DMS53 treated with DMSO at 0.1 percent for 48 hours (cell line): Measurements from ENCODE around the gene MYG1.
"Not testable (repeated sequence)": the region's sequence is repeated elsewhere in the genome, so short reads cannot be mapped to it uniquely, and the experiment has no call there.

Experiments used
- DNase-seq: peaks from one replicate; lab custom pipeline; 2025; ENCODE audit not compliant: unreplicated experiment; lab: John Stamatoyannopoulos, UW

Gene MYG1

DNA sequence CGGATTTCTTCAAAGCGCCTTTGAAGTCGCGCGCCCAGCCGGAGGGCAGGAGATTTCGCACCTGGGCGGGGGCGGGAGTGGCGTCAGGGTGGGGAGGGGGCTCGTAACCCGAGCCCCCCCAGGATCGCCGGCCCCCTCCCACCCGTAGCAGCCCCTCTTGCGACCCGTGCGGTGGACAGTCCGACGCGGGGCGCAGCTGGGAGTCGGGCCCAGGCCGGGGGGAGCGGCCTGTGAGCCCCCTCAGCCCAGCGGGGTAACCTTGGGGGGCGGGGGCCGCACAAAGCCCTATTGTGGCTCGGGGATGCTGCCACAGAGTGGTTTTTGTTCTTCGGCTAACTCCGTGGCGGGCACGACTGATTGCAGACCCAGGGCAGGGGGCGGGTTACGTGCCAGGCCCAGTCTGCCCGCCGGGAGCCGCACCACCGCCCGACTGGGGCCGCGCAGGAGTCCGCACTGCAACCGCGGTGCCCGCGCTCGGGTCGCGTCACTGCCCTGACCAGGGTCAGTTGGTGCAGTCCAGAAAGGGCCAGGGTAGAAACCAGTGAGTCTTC is 26.1 kb downstream of the MYG1 start:
- DNase-seq, result no peak

DNA sequence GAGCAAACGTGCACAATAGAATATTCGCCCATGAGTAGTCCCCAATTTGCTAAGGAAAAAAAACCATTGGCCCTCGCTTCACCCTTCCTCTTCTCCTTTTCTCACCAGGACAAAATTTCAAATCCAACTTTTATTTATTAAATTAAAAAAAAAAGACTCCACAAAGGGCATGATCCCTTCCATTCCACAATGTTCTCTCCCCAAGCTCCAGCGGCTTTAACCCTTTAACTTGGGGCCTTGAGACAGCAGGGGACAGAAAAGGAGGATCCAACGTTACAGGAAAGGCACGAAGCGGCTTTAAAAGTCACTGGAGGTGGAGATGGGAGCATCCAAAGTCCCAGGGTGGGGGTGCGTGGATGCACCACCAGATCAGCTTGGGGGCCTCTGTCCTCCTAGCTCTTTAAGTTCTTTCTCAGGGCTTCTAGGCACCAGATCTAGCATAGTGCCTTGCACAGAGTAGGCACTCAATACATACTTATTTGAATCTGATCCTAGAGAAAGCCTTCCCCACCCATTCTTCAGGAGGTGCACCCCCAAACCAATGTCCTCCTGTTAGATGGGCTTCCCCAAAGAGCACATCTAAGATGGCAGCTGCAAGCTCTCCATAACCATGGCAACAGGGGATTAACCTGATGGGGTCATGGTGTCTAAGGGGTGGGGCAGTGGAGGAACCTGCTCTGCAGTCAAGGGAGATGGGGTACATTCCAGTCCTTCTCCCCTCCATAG is 27.1 kb downstream of the MYG1 start:
- DNase-seq, result no peak

DNA sequence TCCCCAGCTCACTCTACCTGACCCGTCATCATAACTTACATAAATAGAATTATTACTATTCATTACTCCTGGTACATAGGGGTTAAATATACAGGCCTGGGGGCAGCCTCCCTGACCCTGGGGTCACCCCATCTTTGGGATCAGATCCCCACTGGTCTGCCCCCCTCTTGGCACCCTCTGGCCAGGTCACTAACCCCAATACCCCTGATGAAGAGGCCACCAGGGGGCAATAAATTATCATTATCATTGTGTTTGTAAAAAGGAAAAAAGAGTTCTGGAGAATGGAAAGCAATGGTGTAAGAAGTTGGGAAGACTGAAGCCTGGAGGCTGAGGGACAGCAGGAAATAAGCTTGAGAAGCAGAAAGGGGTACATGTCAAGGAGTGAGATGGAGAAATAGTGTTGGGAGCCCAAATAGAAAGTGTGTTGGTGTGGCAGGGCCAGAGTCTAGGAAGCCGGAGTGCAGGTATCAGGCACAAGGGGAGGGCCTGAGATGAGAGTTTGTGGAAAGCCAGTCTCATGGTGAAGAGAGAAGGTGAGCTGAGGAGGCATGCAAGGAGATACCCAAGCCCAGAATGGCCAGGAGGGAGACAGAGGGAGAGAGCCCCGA is 28.0 kb downstream of the MYG1 start:
- DNase-seq, result peak; percentile 12

DNA sequence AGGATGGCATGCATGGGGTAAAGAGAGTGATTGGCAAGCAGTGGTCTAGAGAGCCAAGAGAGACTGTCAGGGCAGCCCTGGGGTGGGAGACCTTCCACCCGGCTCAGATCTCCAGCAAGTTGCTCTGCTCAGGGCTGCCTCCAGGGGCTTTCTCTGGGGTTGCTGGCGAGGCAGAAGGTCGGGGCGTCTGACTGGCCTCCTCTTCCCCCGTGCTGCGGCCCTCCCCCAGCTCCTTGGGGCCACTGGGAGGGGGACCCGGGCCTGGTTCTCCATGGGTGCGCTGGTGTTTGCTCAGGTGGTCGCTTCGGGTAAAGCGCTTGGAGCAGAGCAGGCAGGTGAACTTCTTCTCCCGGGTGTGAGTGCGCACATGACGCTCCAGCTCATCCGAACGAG is 28.5 kb downstream of the MYG1 start:
- no peak for DNase-seq

DNA sequence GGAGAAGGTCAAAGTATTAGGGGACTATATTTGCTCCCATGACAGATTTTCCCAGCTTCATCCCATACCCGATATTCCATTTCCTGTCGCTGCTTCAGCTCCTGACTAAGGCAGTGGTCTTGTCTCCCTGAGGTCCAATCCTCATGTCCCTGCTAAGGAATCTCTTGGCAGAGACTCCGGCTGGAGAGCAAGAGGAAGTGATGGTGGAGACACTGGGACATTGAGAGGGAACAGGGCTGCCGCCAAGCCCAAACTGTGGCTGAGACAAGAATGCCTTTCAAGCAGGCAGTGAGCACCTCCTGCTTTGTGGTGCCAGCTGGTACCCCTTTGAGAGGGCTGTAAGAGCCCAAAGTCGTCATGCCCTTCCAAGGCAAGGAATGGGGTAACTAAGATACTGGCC is 31.2 kb downstream of the MYG1 start:
- DNase-seq, result no peak

DNA sequence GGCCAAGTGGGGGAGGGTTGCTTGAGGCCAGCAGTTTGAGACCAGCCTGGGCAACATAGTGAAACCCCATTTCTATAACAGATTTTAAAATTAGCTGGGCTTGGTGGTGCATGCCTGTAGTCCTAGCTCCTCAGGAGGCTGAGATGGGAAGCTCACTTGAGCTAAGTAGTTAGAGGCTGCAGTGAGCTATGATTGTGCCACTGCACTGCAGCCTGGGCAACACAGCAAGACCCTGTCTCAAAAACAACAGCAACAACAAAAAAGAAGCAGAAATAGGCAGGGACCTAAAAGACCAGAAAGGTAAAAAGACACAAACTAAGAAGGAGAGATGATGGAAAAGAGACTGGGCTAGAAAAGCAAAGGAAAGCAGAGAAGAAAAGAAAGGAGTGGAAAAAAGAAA is 32.8 kb downstream of the MYG1 start:
- not testable (repeated sequence) for DNase-seq

DNA sequence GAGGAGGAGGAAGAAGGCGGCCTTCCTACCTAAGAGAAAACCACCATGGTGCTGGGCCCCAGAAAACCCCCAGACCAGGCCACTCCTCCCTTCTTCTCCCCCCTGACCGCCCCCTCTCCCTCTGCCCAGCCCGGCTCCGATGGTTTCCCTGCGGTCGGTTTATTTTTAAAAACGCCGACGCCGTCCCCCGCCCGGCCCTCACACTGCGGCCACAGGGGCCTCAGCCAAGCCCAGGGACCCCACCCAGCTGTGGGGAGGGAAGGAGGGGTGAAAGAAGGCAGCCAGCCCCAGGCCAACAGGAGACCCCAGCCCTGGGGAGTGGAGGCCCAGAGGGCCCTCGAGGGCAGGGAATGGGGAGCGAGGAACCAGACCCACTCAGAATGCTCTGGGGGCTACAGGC is 33.2 kb downstream of the MYG1 start:
- DNase-seq, result no peak

DNA sequence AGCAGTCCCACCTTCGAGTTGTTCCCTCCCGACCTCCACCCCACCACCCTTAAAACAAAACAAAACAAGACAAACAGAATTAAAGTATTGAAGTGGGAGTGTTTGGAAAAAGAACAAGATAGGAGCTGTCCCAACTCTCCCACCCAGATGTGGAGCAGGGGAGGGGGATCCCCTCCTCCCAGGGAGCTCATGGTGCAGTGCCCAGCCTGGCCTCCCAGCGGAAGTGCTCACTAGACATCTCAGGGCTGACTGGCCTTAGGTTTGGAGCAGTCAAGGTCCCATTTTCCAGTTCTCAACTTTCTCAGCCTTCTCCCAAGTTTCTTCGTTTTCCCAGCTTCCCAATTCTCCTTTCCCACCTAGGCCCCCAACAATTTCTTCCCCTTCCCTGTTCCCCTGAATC is 33.8 kb downstream of the MYG1 start:
- DNase-seq, result no peak

DNA sequence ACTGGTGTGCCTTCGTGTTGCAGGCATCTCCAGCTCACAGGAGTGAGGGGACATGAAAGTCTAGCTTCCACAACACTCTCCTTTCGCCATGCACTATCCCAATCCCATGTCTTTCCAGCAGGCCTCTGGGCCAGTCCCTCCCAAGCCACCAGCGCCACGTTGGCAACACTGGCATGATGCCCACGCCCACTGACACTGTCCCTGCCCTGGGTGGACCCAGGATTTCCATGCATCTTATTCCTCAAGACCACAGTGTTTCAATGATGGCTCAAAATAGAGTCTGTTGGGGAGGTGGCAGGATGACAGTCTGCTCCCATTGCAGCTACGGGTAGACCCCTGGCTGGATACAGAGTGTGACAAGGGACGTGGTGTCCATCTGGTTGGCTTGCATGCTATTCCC is 34.4 kb downstream of the MYG1 start:
- no peak for DNase-seq

DNA sequence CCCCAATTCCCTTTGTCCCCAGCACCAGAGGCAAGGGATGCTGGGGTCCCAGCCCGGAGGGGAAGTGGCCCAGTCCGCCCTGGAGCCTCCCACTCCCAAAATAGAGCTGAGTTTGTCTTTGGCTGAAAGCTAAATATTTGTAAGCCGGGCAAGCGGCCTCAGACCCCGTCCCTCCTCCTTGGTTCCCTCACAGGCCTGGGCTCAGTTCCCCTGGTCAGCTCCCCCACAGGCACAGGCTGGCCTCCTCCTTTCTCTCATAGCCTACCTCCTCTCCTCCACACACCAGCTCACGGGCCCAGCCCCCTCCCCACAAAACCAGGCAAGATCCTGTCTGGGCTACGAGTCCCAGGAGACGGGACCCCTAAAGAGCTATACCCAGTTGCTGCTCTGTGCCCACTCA is 35.3 kb downstream of the MYG1 start:
- DNase-seq, result no peak

DNA sequence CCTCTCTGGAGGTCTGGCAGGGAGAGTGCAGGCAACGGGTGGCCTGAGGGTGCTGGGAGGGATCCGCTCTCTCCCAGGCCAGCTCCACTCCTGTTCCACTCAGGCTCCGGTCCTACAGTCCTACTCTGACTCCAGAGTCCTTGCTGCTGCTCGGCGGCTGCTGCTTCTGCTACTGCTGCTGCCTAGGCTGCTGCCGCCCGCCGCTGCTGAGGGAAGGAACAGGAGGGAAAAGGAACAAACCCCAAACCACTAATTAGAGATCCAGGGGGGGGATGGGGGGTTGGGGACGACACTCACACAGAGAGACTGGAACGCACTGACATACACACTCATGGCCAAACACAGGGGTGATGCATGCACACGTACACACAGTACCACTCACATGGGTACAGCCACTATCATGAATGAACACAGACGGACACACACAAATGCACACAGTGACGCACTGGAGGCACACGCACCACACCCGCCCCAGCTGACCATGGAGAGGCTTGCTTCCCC is 36.7 kb downstream of the MYG1 start, which contains the start of gene SP7:
TSS of gene SP7 (minus strand) at position 174 of the 501 bp plus-strand sequence. CDS start 708 bp downstream, outside the sequence.
- DNase-seq, result no peak

DNA sequence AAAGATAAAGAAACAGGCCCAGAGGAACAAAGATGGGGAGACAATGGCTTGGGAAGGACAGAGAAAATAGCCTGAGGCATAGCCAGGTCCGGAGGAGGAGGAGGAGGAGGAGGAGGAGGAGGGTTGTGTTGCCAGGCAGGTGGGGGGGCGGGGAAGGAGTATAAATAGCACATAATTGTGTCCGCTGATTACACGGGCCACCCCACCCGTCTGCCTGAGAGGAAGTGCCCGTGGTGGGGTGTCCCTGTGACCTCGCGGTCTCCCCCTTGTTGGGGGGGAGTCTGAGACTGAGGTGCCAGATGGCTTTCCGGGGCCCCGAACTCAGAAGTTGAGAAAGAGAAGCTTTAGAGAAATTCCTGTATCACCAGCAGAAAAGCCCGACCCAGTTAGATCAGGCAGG is 38.5 kb downstream of the MYG1 start:
- DNase-seq, result no peak

DNA sequence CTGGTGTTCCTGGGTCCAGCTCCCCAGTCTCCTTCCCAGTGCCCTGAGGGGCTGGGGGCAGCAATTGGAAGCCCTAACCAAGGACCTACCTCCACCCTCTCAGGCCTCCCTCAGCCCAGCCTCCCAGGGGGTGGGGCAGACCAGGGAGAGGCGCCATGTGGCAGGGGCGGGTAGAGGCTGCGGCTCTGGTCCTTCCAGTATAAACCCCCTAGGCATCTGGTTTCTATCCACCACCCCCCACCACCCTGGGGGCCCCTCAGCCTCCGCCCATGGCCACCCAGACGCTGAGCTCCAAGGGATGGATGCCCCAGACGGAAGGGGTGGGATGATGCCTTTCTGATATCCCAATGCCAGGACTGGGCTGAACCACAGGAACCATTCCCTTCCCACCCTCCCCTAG is 39.4 kb downstream of the MYG1 start:
- no peak for DNase-seq

DNA sequence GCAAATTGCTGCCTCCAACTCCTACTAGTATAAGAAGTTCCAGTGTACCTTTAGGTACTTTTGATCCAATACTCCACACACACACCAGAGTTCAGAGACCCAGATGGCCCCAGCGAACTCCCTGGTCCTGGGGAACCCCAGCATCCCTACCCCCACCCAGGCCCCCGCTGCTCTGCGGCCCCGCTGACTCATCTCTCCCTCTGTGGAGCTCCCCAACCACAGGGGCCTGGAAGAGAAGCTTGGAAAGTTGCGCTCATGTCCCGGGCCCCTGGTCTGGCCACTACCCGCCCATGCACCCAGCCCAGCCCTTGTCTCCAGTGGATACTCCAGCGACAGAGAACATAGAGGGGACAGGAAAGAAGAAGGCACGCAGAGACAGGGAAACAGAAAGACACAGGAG is 40.9 kb downstream of the MYG1 start:
- DNase-seq, result no peak

DNA sequence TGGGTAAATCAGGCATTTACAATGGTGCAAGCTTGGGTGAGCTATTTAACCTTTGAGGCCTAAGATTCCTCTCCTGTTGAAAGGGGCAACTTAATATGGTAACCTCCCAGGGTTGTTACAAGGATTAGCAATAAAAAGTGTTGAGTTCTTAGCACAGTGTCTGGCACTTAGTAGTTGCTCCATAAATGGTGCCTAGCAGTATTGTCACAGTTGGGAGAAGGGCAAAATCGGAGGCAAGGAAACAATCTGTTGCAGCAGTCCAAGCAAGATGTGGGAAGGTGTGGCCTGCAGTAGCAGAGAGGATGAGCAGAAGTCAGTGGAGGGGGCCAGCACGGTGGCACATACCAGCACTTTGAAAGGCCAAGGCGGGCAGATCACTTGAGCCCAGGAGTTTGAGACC is 44.0 kb downstream of the MYG1 start:
- no peak for DNase-seq

DNA sequence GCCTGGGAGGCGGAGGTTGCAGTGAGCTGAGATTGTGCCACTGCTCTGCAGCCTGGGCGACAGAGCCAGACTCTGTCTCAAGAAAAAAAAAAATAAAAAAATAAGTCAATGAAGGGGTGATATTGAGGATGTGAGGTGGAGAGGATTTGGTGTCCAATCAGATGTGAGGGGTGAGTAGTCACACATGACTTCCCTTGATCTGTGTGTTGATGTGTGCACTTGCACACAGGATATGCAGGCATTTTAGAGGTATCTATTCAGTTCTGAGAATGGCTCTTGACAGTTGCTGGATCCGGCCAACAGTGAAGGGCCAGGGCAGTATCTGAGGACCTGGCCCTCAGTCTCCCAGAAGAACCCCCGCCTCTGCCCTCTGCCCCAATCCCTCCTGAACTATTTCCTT is 44.5 kb downstream of the MYG1 start:
- DNase-seq, result no peak

DNA sequence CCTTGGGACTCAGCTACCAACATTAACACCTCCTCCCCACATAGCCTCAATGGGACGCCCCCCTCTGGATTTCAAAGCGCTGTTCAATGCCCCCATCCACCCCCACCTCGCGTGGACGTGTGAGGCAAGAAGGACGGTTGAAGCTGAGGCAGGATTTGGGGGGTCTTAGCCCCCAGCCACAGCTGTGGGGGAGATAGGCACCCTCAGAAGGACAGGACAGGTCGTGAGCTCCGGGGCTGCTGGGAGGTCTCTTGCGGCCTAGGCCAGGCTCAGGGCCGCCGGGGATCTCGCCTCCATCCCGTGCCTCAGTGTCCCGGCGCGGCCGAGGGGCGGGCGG is 45.0 kb downstream of the MYG1 start:
- no peak for DNase-seq

DNA sequence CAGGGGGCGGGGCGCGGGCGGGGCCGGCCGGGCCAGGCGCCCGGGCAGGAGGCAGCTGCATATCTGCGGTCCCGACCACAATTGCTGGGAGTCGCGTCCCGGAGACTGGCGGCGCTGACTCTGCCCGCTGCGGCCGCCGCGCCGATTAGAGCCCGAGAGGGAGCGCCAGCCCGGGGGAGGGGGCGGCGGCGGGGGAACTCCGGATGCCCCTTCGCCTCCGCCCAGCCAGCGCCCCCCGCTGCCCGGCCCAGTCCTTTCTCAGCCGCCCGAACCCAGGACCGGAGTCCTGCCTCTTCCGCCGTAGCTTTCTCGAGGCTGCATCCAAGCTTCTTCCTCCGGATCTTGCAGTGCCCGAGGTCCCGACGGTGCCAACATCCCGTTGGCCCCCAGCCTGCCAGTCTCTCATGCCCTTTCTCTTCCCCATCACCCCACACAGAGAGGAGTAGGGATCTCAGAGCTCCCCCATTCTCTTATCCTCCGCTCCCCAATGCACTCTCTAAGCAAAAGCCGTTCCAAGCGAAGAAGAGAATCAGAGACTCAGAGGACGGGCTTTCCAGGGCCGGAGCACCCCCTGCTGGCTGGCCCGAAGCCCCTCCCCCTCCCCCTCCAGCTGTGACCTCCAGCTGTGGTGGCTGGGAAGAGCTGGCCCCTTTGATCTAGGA is 45.5 kb downstream of the MYG1 start:
- DNase-seq, result peak; percentile 37

DNA sequence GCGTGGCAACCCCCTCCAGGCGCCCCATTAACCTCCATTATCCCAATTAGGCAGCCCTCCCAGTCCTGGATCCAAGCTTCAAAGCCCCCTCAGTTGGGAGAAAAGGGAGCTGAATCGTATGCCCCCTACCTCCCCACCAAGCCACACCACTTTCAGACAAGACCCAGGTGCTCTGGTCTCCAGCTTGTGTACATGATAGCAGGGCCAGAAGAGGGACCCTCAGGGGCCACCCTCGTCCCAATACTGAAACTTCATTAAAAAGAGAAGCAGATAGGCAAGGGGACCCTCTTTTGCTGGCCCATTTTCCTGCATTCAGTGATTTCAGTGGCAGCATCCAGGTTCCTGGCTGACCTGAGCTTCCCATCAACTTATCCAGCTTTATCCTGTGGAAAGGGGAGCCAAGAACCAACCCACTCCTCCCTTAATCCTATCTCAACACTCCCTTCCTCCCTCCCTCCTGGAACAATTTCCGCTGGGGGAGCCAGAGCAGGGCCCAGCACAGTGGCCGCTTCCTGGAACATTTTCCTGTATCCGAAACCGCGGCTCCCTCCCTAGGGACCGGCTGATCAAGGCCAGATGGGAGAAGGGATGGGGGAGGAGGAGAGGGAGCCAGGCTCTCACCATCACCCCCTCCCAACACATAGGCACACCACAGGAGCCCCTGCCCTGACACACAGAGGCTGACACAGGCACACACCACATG is 46.1 kb downstream of the MYG1 start:
- DNase-seq, result no peak

DNA sequence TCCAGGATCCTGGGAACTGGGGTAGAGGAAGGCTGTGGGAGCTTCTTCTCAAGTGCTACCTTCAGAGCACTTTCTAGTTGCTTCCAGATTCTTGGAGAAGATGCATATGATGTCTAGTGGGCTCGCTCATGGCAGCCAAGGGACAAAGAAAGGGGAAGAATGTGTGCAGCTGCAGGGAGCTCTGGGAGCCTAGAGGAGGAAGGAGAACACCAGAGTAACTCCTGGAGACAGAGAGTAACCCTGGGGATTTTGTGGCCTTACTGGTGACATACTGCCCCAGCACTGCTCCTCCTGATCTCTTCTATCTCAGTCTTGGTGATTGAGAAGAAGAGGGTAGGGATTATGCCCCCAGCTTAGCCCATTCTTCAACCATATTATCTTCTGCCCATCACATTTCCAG is 47.0 kb downstream of the MYG1 start:
- DNase-seq, result no peak

DNA sequence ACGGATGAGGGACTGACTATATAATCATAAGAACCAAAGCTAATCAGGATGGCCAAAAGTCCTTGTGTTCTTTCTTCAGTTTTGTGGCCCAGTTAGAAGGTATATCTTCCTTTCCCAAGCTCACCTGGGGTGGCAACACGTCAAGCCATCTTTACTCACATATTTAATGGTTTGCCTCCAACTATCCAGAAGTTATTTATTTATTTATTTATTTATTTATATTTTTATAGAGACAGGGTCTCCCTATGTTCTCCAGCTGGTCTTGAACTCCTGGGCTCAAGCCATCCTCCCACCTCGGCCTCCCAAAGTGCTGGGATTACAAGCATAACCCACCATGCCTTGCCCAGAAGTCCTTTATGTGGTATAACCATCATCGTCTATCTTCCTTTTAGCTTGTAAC is 48.4 kb downstream of the MYG1 start:
- DNase-seq, result no peak
